Measurements from ENCODE around the gene C1orf115.
"Not testable (repeated sequence)": the region's sequence is repeated elsewhere in the genome, so short reads cannot be mapped to it uniquely, and the experiment has no call there.

C1orf115 gene

GRCh38 chr1:220695426-220695825 is 5.3 kb downstream of the C1orf115 start:
- DNase-seq, result no peak

- no peak for DNase-seq
Measured at GRCh38 chr1:220696226-220696862, 6.2 kb downstream of the C1orf115 start.

GRCh38 chr1:220696863-220697231 is 6.7 kb downstream of the C1orf115 start:
- DNase-seq, result no peak

GRCh38 chr1:220697326-220697725 is 7.2 kb downstream of the C1orf115 start:
- no peak for DNase-seq

GRCh38 chr1:220698607-220699016 is 8.4 kb downstream of the C1orf115 start:
- no peak for DNase-seq

GRCh38 chr1:220699044-220699443 is 8.9 kb downstream of the C1orf115 start:
- DNase-seq, result no peak

GRCh38 chr1:220700556-220701179 is 10.5 kb downstream of the C1orf115 start:
- DNase-seq, result no peak

- DNase-seq, result no peak
Measured at GRCh38 chr1:220701974-220702373, 11.8 kb downstream of the C1orf115 start.

- peak; percentile 56 for DNase-seq
Measured at GRCh38 chr1:220702733-220703270, 12.6 kb downstream of the C1orf115 start.

GRCh38 chr1:220703305-220703704 is 13.1 kb downstream of the C1orf115 start:
- no peak for DNase-seq

- DNase-seq, result no peak
Measured at GRCh38 chr1:220705782-220706181, 15.6 kb downstream of the C1orf115 start.

- DNase-seq, result no peak
Measured at GRCh38 chr1:220706480-220706879, 16.3 kb downstream of the C1orf115 start.

- no peak for DNase-seq
Measured at GRCh38 chr1:220707160-220707559, 17.0 kb downstream of the C1orf115 start.

- no peak for DNase-seq
Measured at GRCh38 chr1:220708244-220708643, 18.1 kb downstream of the C1orf115 start.

- no peak for DNase-seq
Measured at GRCh38 chr1:220708936-220709801, 19.0 kb downstream of the C1orf115 start.

GRCh38 chr1:220710333-220710732 is 20.2 kb downstream of the C1orf115 start:
- DNase-seq, result no peak

GRCh38 chr1:220711056-220711809 is 21.1 kb downstream of the C1orf115 start:
- no peak for DNase-seq

GRCh38 chr1:220715986-220716385 is 25.8 kb downstream of the C1orf115 start:
- DNase-seq, result not testable (repeated sequence)

GRCh38 chr1:220717800-220718640 is 27.9 kb downstream of the C1orf115 start:
- no peak for DNase-seq

GRCh38 chr1:220721266-220721665 is 31.1 kb downstream of the C1orf115 start:
- not testable (repeated sequence) for DNase-seq

GRCh38 chr1:220726634-220727033 is 36.5 kb downstream of the C1orf115 start:
- DNase-seq, result peak; percentile 16

GRCh38 chr1:220727519-220727918 is 37.4 kb downstream of the C1orf115 start:
- DNase-seq, result no peak

Data from NCI-H82 (cell line).